ENCODE results near the gene NPAT. TPM values are rescaled to one million over a fixed set of nuclear protein-coding genes. Genes with fewer than 3 reads are reported as not detected.

NPAT gene
- total RNA-seq (8.3 TPM), polyA plus RNA-seq (ENCODE audit: insufficient read depth in 1 of 8, insufficient read length in 8 of 8, low replicate concordance in 1 of 8) (1 to 10 TPM; 6.2 to 9.6 (median 8.0) TPM)
- long read RNA-seq, donor 1 = 0 reads
- long read RNA-seq, donor 2 = 0 reads
- long read RNA-seq, donor 3 = 0 reads
- long read RNA-seq, donor 4 = 0 reads
- long read RNA-seq, donor 5, partial matches to known transcripts = 6 of 6 reads
- long read RNA-seq, donor 5, other reads (novel, unspliced or antisense) = 0 of 6 reads
- long read RNA-seq, donor 6 = 0 reads
- long read RNA-seq, donor 7 = 0 reads
- long read RNA-seq, donor 8 = 0 reads
- long read RNA-seq, donor 9 = 0 reads
- long read RNA-seq, donor 10 = 0 reads
- long read RNA-seq, donor 11 = 0 reads

GRCh38 chr11:108222574-108223347 is at the start of gene NPAT, which contains the start of gene ATM:
Gene NPAT, minus strand, starts transcription at chr11:108222638. Its CDS starts 102 bp downstream, at chr11:108222536.
Gene ATM, plus strand, starts transcription at chr11:108223067. Its CDS starts 4,558 bp downstream, at chr11:108227625.
- H3K27ac ChIP-seq (ENCODE audit: low read length) = peak within 1 kb of the TSS; percentile 98
- peaks cover 3% of the 10 kb centered on the region for H3K36me3 ChIP-seq (ENCODE audit: control insufficient read depth, insufficient read depth, low read length)
- H3K4me1 ChIP-seq (ENCODE audit: control insufficient read depth, insufficient read depth, low read length) = peaks cover 11% of the 10 kb centered on the region
- H3K4me3 ChIP-seq (ENCODE audit: low read length) = peak within 1 kb of the TSS; percentile 88
- H3K27me3 ChIP-seq (ENCODE audit: control insufficient read depth, insufficient read depth, low read length) = no peaks in the 10 kb centered on the region
- WGBS (ENCODE audit: insufficient coverage) = under 1% methylated on average over 65 of the region's 70 CpGs
- peak; percentile 100 for DNase-seq
- H3K9me3 ChIP-seq (replicated peaks; ENCODE audit: control insufficient read depth, low read depth, low read length) = no peaks in the 10 kb centered on the region

GRCh38 chr11:108269583-108269982 is 47.1 kb upstream of the NPAT start:
- no peaks in the 10 kb centered on the region for H3K4me1 ChIP-seq (ENCODE audit: control insufficient read depth, insufficient read depth, low read length)
- peaks cover 2% of the 10 kb centered on the region for H3K9me3 ChIP-seq (replicated peaks; ENCODE audit: control insufficient read depth, low read depth, low read length)
- H3K27ac ChIP-seq (ENCODE audit: low read length) = no peak overlapping the region
- 100% methylated on average over 1 of the region's 3 CpGs for WGBS (ENCODE audit: insufficient coverage)
- DNase-seq = no peak
- no peak overlapping the region for H3K4me3 ChIP-seq (ENCODE audit: low read length)
- peaks cover 13% of the 10 kb centered on the region for H3K36me3 ChIP-seq (ENCODE audit: control insufficient read depth, insufficient read depth, low read length)
- H3K27me3 ChIP-seq (ENCODE audit: control insufficient read depth, insufficient read depth, low read length) = no peaks in the 10 kb centered on the region

- Histone ChIP-seq H3K27ac (ENCODE audit: low read length) (no peak overlapping the region), H3K36me3 (ENCODE audit: control insufficient read depth, insufficient read depth, low read length) (peaks cover 19% of the 10 kb centered on the region), H3K27me3 (ENCODE audit: control insufficient read depth, insufficient read depth, low read length) (no peaks in the 10 kb centered on the region), H3K9me3 (replicated peaks; ENCODE audit: control insufficient read depth, low read depth, low read length) (no peaks in the 10 kb centered on the region), H3K4me3 (ENCODE audit: low read length) (no peak overlapping the region), H3K4me1 (ENCODE audit: control insufficient read depth, insufficient read depth, low read length) (no peaks in the 10 kb centered on the region)
- no CpG with 5 or more reads among the region's 1 CpG for WGBS (ENCODE audit: insufficient coverage)
- no peak for DNase-seq
These were observed 30.7 kb upstream of the NPAT start for GRCh38 chr11:108253176-108253575.

- DNase-seq = no peak
- Histone ChIP-seq H3K27ac (ENCODE audit: low read length) (no peak overlapping the region), H3K4me3 (ENCODE audit: low read length) (no peak overlapping the region), H3K27me3 (ENCODE audit: control insufficient read depth, insufficient read depth, low read length) (no peaks in the 10 kb centered on the region), H3K36me3 (ENCODE audit: control insufficient read depth, insufficient read depth, low read length) (peaks cover 8% of the 10 kb centered on the region), H3K9me3 (replicated peaks; ENCODE audit: control insufficient read depth, low read depth, low read length) (no peaks in the 10 kb centered on the region), H3K4me1 (ENCODE audit: control insufficient read depth, insufficient read depth, low read length) (no peaks in the 10 kb centered on the region)
- WGBS (ENCODE audit: insufficient coverage) = no CpG with 5 or more reads among the region's 2 CpGs
These were observed 24.4 kb upstream of the NPAT start for GRCh38 chr11:108246885-108247284.

- Histone ChIP-seq H3K9me3 (replicated peaks; ENCODE audit: control insufficient read depth, low read depth, low read length) (no peaks in the 10 kb centered on the region), H3K27me3 (ENCODE audit: control insufficient read depth, insufficient read depth, low read length) (no peaks in the 10 kb centered on the region), H3K4me1 (ENCODE audit: control insufficient read depth, insufficient read depth, low read length) (no peaks in the 10 kb centered on the region), H3K27ac (ENCODE audit: low read length) (no peak overlapping the region), H3K36me3 (ENCODE audit: control insufficient read depth, insufficient read depth, low read length) (peaks cover 8% of the 10 kb centered on the region), H3K4me3 (ENCODE audit: low read length) (no peak overlapping the region)
- WGBS (ENCODE audit: insufficient coverage) = 50% methylated on average over 2 of the region's 3 CpGs
- DNase-seq = no peak
These were observed 23.9 kb upstream of the NPAT start for GRCh38 chr11:108246308-108246707.

GRCh38 chr11:108242422-108242821 is 20.0 kb upstream of the NPAT start:
- whole genome bisulfite sequencing (ENCODE audit: insufficient coverage) = 80% methylated on average over 1 of the region's 2 CpGs
- peaks cover 7% of the 10 kb centered on the region for H3K36me3 ChIP-seq (ENCODE audit: control insufficient read depth, insufficient read depth, low read length)

GRCh38 chr11:108241330-108242037 is 19.0 kb upstream of the NPAT start:
- H3K27me3 ChIP-seq (ENCODE audit: control insufficient read depth, insufficient read depth, low read length) = no peaks in the 10 kb centered on the region
- WGBS (ENCODE audit: insufficient coverage) = no CpG with 5 or more reads among the region's 4 CpGs
- H3K27ac ChIP-seq (ENCODE audit: low read length) = no peak overlapping the region
- no peak overlapping the region for H3K4me3 ChIP-seq (ENCODE audit: low read length)
- H3K36me3 ChIP-seq (ENCODE audit: control insufficient read depth, insufficient read depth, low read length) = peaks cover 12% of the 10 kb centered on the region
- no peak for DNase-seq
- H3K4me1 ChIP-seq (ENCODE audit: control insufficient read depth, insufficient read depth, low read length) = no peaks in the 10 kb centered on the region
- H3K9me3 ChIP-seq (replicated peaks; ENCODE audit: control insufficient read depth, low read depth, low read length) = no peaks in the 10 kb centered on the region

More at GRCh38 chr11:108242422-108242821, 20.0 kb upstream of the NPAT start:
- no peaks in the 10 kb centered on the region for H3K27me3 ChIP-seq (ENCODE audit: control insufficient read depth, insufficient read depth, low read length)
- no peak overlapping the region for H3K27ac ChIP-seq (ENCODE audit: low read length)
- no peaks in the 10 kb centered on the region for H3K4me1 ChIP-seq (ENCODE audit: control insufficient read depth, insufficient read depth, low read length)
- H3K4me3 ChIP-seq (ENCODE audit: low read length) = no peak overlapping the region
- H3K9me3 ChIP-seq (replicated peaks; ENCODE audit: control insufficient read depth, low read depth, low read length) = no peaks in the 10 kb centered on the region
- DNase-seq = no peak

- H3K4me1 ChIP-seq (ENCODE audit: control insufficient read depth, insufficient read depth, low read length) = no peaks in the 10 kb centered on the region
- no peak overlapping the region for H3K4me3 ChIP-seq (ENCODE audit: low read length)
- H3K36me3 ChIP-seq (ENCODE audit: control insufficient read depth, insufficient read depth, low read length) = peaks cover 20% of the 10 kb centered on the region
- DNase-seq = no peak
- H3K27ac ChIP-seq (ENCODE audit: low read length) = no peak overlapping the region
- no peaks in the 10 kb centered on the region for H3K27me3 ChIP-seq (ENCODE audit: control insufficient read depth, insufficient read depth, low read length)
- H3K9me3 ChIP-seq (replicated peaks; ENCODE audit: control insufficient read depth, low read depth, low read length) = no peaks in the 10 kb centered on the region
These were observed 16.6 kb upstream of the NPAT start for GRCh38 chr11:108239076-108239475.

GRCh38 chr11:108237058-108237481 is 14.6 kb upstream of the NPAT start:
- WGBS (ENCODE audit: insufficient coverage) = no CpG with 5 or more reads among the region's 1 CpG
- Histone ChIP-seq H3K27ac (ENCODE audit: low read length) (no peak overlapping the region), H3K9me3 (replicated peaks; ENCODE audit: control insufficient read depth, low read depth, low read length) (no peaks in the 10 kb centered on the region), H3K27me3 (ENCODE audit: control insufficient read depth, insufficient read depth, low read length) (no peaks in the 10 kb centered on the region), H3K36me3 (ENCODE audit: control insufficient read depth, insufficient read depth, low read length) (peaks cover 31% of the 10 kb centered on the region), H3K4me3 (ENCODE audit: low read length) (no peak overlapping the region), H3K4me1 (ENCODE audit: control insufficient read depth, insufficient read depth, low read length) (no peaks in the 10 kb centered on the region)
- no peak for DNase-seq

GRCh38 chr11:108235633-108236032 is 13.2 kb upstream of the NPAT start:
- Histone ChIP-seq H3K9me3 (replicated peaks; ENCODE audit: control insufficient read depth, low read depth, low read length) (no peaks in the 10 kb centered on the region), H3K4me3 (ENCODE audit: low read length) (no peak overlapping the region), H3K4me1 (ENCODE audit: control insufficient read depth, insufficient read depth, low read length) (no peaks in the 10 kb centered on the region), H3K27me3 (ENCODE audit: control insufficient read depth, insufficient read depth, low read length) (no peaks in the 10 kb centered on the region), H3K27ac (ENCODE audit: low read length) (no peak overlapping the region), H3K36me3 (ENCODE audit: control insufficient read depth, insufficient read depth, low read length) (peaks cover 36% of the 10 kb centered on the region)
- no peak for DNase-seq
- WGBS (ENCODE audit: insufficient coverage) = no CpG with 5 or more reads among the region's 2 CpGs

All from muscle of leg (tissue), 16 donors.